GM10248 (cell line): ENCODE measurements around the gene ATP2A3.

Experiments
- CTCF ChIA-PET: fragments of 300-600 bp; sonication (Branson Sonifier 250); formaldehyde crosslinking; extraction: SDS; loops from one replicate; lab custom pipeline; 2021; ENCODE audit warnings: antibody characterized with exemption; lab: Yijun Ruan, JAX
- POLR2A ChIA-PET: fragments of 350-650 bp; sonication (Branson Sonifier 250); formaldehyde crosslinking; extraction: SDS; loops from one replicate; lab custom pipeline; 2020; ENCODE audit warnings: antibody characterized with exemption; lab: Yijun Ruan, JAX
- DNase-seq: peaks from one replicate; pipeline ENCODE4 v3.0.0; 2012; ENCODE audit errors: extremely low spot score
- TF ChIP-seq, protein P1 (sequence below): IDR thresholded peaks from 2 replicates; pipeline ENCODE4 v1.5.1; 2012; ENCODE audit warnings: mild to moderate bottlenecking, low read depth; ENCODE audit errors: extremely low read depth, missing control alignments, control extremely low read depth

ATP2A3 gene

DNA sequence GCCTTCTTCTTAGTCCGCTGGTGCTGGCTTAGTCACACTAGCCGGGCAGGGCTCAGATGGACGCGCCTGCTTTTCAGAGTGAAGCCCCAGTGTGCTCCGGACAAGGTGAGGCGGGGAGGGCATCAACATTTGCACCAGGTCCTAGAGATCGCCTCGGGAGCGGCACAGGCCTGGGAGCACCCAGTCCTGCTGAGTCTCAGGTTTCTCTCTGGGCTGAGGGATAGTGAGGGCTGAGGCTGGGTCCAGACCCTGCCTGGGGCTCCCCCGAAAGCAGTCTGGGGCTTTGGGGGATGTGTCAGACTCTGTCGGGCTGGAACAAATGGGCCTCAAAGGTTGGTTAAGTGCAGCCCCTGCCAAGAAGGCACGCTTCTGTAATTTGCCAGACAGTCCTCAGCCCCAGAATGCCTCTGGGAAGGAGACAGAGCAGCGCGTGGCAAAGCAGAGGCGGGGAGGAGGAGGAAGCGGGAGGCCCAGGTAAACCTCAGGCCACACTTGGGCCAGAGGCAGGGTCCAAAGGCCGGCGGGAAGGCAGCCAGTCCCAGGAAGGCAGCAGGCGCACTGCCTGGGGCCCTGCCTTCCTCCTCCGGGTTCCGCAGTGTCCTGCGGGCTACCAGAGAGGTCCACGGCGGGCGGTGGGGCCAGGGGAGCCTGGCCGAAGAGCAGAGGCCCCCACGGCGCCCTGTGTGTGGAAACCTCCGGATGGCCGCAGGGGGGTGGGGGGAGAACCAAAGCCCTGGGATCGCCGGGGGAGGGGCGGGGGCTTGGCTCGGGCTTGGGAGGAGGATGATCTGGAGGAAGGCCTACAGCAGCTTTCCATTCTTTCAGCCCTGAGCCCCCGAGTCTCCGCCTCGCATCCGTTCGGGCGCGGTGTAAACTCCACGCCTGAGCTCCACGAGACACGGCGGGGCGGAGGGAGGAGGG, 39.5 kb upstream of the ATP2A3 start:
- CTCF ChIA-PET, result interaction anchor here (0.8 to 9.5 kb wide), 14 partner anchors 9 to 140 kb away, joined by 3 to 74 read pairs (median 4); partner anchors contain the start of gene P2RX1
- no peak for DNase-seq
- POLR2A ChIA-PET, result no interaction called here
- TF ChIP-seq, protein P1, sequence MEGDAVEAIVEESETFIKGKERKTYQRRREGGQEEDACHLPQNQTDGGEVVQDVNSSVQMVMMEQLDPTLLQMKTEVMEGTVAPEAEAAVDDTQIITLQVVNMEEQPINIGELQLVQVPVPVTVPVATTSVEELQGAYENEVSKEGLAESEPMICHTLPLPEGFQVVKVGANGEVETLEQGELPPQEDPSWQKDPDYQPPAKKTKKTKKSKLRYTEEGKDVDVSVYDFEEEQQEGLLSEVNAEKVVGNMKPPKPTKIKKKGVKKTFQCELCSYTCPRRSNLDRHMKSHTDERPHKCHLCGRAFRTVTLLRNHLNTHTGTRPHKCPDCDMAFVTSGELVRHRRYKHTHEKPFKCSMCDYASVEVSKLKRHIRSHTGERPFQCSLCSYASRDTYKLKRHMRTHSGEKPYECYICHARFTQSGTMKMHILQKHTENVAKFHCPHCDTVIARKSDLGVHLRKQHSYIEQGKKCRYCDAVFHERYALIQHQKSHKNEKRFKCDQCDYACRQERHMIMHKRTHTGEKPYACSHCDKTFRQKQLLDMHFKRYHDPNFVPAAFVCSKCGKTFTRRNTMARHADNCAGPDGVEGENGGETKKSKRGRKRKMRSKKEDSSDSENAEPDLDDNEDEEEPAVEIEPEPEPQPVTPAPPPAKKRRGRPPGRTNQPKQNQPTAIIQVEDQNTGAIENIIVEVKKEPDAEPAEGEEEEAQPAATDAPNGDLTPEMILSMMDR, result no peak

- no peak for DNase-seq
- ChIA-PET POLR2A (no interaction called here), CTCF (interaction anchor here (1.0 to 9.5 kb wide), 9 partner anchors 15 to 280 kb away, joined by 3 to 74 read pairs (median 8); partner anchors contain the start of gene P2RX1)
- TF ChIP-seq, protein P1, result no peak
These were observed 38.9 kb upstream of the ATP2A3 start for GRCh38 chr17:4003131-4003500.

DNA sequence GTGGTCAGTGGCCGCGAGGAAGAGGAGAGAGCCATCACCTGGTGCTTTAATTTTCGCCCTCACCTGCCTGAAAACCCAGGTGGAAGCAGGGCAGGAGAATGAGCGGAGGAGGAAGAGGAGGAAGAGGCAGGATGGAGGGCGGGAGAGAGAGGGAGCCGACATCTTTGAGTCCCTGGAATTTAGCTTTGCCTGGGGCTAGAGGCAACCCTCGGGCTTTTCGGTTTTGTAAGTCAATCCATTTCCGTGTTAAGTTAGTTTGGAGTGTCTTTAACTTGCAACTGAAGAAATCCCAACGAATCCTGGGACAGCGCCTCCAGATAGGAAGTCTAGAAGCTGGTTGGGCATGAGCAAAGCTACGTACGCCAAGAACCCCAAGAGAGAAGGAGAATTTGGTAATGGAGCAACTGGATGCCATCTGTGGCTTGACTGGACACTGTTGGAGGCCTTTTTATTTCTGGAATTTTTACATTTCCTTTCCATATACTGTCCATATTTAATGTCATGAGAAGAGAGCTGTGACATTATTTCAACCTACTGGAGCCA, 36.9 kb upstream of the ATP2A3 start:
- ChIA-PET CTCF (interaction anchor here (0.7 to 9.5 kb wide), 6 partner anchors 8 to 140 kb away, joined by 3 to 74 read pairs (median 6); partner anchors contain the start of gene P2RX1), POLR2A (no interaction called here)
- TF ChIP-seq, protein P1, result no peak
- no peak for DNase-seq

GRCh38 chr17:3998436-3998835, 34.2 kb upstream of the ATP2A3 start:
- DNase-seq, result no peak
- TF ChIP-seq, protein P1, result no peak
- ChIA-PET POLR2A (no interaction called here), CTCF (interaction anchor here (0.8 to 3.0 kb wide), 5 partner anchors 11 to 267 kb away, joined by 3 to 10 read pairs (median 4); no protein-coding TSS in a partner anchor)

- ChIA-PET POLR2A (no interaction called here), CTCF (interaction anchor here (1.4 to 2.8 kb wide), 3 partner anchors 10 to 59 kb away, joined by 3 to 10 read pairs (median 7); no protein-coding TSS in a partner anchor)
- TF ChIP-seq, protein P1, result no peak
- DNase-seq, result no peak
These were observed 30.8 kb upstream of the ATP2A3 start for GRCh38 chr17:3995067-3995466.

DNA sequence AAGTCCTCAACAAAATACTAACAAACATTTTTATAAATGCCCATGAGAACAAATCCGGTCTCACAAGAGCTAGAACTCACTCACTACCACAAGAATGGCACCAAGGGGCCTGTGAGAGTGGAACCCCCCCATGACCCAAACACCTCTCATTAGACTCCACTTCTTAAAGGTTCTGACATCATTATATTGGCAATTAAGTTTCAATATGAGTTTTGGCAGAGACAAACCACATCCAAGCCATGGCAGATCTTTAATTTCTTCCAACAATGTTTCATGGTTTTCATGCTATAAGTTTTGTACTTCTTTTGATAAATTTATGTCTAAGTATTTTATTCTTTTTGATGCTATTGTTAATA, 30.0 kb upstream of the ATP2A3 start:
- TF ChIP-seq, protein P1, result no peak
- no peak for DNase-seq
- ChIA-PET CTCF (interaction anchor here (1.4 to 2.8 kb wide), 5 partner anchors 11 to 81 kb away, joined by 3 to 10 read pairs (median 5); no protein-coding TSS in a partner anchor), POLR2A (interaction anchor here (0.6 kb wide), 1 partner anchor 104 kb away, joined by 3 read pairs; no protein-coding TSS in a partner anchor)
